Stimulated activated CD4-positive, alpha-beta T cell treated with anti-CD3 and anti-CD28 coated beads, Interleukin-15, amount 100 ng/mL, for 24 hours (primary cell): ENCODE data around the gene IQGAP1.

Experiments used
- DNase-seq: peaks from one replicate; pipeline ENCODE4 v3.0.0-alpha.2; 2020

The IQGAP1 gene

DNA sequence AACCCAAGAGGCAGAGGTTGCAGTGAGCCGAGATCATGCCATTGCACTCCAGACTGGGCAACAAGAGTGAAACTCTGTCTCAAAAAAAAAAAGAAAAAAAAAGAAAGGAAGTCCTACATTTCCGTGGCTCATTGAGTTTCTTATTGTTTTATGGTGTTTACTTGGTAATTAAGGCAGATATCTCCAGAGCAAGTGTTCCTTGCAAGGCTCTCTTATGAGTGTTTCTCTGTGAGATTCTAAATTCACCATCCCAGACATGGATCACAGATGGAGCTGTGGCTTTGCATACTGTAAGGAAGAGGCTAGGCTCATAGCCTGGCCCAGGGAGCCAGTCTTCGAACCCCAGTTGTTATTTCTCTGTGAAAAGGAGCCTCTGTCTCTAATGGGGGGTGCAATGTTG lies 53.0 kb downstream of the IQGAP1 start:
- no peak for DNase-seq

DNA sequence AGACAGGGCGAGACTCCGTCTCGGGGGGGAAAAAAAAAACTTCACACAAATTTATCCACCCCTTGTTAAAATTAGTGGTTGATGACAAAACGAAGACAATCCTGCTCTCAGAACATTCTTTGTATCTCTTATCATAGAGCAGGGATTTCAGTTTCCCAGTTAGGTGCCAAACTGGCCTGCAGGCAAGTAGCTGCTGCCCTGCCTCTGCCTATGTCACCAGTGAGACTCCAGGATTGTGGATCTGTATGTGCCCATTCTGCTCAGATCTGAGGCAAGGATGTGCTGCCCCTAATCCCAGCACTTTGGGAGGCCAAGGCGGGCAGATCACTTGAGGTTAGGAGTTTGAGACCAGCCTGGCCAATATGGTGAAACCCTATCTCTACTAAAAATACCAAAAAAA lies 54.4 kb downstream of the IQGAP1 start:
- no peak for DNase-seq

GRCh38 chr15:90449206-90449735 lies 61.2 kb downstream of the IQGAP1 start:
- no peak for DNase-seq

- no peak for DNase-seq
Observed at GRCh38 chr15:90451053-90451850, 63.2 kb downstream of the IQGAP1 start.

DNA sequence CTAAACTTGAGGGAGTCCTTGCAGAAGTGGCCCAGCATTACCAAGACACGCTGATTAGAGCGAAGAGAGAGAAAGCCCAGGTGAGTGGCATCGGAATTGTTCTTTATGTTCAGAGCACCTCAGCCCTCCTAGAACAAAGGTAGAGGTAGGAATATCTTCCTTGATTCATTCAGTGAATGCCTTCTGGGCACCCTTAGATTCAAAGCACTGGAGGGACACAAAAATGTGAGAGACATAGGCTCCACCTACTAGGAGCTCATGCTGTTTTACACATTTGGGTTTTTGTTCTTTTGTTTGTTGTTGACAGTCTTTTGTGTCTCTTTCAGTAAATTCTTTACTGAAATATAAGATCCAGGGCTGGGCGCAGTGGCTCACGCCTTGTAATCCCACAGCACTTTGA lies 68.2 kb downstream of the IQGAP1 start:
- no peak for DNase-seq

- no peak for DNase-seq
Observed at GRCh38 chr15:90458061-90458460, 70.0 kb downstream of the IQGAP1 start.

GRCh38 chr15:90459368-90459767 lies 71.3 kb downstream of the IQGAP1 start:
- DNase-seq = no peak

DNA sequence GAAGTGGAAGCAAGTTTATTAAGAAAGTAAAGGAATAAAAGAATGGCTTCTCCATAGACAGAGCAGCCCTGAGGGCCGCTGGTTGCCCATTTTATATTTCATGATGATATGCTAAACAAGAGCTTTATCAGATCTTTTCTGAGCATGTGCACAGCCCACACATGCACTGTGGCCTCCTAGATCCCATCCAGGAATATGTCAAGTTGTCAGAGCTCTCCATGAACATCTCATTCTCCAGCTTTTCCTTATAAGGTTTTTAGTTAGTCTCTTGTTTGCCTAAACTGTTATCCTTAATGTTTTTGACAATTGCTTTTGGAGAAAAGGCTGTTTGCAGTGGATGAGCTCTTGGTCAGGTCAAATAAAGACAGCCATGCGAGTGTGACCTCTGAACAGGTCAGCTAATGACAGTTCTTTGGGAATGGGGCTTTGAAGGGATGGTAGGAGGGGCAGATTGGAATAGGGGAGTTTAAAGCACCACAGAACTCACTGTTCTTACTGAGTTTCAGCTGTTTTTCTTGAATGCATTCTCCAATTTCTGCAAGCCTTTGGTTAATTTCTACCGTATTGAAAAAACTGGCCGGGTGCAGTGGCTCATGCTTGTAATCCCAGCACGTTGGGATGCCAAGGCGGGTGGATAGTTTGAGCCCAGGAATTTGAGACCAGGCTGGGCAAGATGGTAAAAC lies 72.2 kb downstream of the IQGAP1 start:
- no peak for DNase-seq

DNA sequence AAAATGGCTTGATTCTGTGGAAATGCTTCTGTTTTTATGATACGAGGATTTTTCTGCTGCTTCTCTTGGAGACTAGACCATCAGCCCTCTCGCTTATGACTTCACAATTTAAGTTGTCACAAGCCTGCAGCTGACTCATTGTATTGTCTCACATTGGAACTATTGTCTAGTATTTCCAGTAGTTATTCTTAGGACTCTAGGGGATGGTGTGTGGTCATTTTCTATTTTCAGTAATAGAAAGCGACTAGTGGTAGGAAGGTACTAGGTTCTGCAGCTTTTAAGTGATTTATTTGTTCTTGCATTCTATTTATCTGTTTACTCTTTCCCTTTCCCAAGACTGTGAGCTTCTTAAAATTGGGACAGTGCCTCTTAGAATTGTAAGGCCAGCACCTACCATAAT lies 75.3 kb downstream of the IQGAP1 start:
- no peak for DNase-seq

DNA sequence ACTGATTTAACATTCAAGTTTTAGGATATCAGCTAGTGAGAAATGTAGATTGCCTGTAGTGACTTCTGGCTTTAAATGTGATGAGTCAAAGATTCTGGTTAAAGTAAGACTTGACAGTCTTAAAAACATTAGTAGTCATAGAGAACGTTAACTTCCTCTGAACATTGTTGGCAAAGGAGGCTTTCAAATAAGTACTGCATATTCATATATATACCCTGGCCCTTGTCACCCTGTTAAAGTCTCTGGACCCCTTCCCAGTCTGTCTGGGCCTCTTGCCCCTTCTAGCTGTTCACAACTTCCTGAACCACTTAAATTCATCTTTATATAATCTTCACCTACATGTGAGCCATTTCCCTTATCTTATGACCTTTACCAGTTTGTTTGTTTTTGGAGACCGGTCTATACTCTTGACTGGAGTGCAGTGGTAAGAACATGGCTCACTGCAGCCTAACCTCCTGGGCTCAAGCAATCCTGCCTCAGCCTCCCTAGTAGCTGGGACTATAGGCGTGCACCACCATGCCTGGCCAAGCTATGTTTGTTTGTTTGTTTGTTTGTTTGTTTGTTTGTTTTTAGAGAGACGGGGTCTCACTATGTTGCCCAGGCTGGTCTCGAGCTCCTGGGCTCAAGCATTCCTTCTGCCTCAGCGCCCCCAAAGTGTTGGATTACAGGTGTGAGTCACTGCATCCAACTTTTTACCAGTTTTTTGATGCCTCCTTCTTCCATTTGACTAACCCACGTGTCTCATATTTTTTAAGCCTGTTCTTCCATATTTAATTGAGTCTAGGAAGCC lies 77.3 kb downstream of the IQGAP1 start:
- DNase-seq = no peak

GRCh38 chr15:90465930-90466567 lies 78.0 kb downstream of the IQGAP1 start:
- no peak for DNase-seq

DNA sequence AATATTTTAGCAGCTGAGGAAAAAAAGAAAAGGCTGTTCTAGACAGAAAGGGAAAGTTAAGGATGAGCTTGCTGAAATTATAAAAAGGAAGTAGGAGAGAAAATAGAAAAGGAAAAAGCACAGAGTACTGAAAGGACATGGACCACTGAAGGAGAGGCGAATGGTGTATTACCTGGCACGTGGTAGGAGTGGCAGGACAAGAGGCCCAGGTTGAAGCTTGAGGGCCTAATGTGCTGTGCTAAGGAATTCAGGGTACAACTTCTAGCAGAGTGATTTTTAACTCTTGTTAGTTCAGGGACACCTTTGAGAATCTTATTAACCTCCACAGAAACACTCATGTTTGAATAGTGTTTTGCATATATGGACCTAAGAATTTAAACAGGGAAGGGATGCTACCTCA lies 81.7 kb downstream of the IQGAP1 start:
- no peak for DNase-seq

DNA sequence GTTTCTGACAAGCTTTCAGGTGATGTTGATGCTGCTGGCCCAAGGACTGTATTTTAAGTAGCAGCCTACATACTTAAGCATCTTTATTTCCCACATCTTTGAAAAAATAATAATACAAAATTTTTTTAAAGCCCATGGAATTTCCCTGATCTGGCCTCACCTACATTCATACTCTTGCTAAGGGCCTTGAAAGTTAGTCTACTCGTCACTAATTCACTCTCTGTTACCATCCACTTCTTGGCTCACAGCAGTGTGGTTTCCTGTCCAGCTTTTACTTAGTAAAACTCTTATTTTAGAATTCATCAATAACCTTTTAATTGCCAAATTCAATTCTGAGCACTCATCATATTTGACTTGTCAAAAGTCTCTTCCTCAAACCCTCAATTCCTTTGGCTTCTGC lies 82.4 kb downstream of the IQGAP1 start:
- DNase-seq = no peak

DNA sequence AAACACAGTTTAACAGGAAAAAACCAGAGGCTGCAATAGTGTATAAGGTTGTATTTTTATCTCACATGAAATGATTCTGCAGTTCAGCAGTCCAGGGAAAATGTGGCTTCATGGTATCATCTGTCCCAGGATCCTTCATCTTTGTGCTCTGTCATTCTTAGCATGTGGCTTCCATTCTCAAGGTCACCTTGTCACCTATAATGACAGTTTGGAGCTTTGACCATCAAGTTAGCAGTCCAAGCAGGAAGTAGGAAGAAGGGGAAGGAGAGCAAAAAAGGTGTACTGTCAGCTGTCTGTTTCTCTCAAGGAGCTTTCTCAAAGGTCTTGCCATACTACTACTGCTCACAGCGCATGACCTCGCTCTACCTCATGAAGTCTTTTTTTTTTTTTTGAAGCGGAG lies 83.1 kb downstream of the IQGAP1 start:
- DNase-seq = no peak

GRCh38 chr15:90471769-90472168 lies 83.7 kb downstream of the IQGAP1 start:
- DNase-seq = no peak

DNA sequence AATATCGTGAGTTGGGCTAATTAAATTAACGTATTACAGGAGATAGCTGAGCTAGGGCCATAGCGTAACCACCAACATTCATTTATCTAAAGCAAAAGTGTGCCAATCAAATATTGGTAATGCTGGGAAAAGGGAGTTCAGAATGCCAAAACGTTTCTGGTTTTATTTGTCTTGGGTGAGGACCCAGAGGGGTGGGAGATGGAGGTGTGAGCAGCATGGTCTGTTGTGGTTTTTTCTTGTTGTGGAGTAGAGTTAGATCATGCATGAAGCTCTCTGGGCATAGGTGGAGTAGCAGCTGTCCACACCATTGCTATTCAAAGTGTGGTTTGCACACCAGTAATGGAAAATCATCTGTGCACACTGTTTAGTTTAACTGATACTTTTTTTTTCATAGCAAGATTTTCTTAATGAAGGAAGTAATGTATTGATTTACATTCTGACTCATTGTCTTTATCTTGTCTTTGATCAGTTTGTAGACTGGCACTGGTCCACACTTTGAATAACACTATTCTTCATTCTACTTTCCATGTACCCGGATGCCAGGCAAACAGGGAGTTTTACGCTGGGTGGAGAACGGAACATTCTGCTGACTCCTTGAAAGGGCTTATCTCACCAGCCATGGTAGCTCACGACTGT lies 90.9 kb downstream of the IQGAP1 start:
- peak; percentile 14 for DNase-seq

GRCh38 chr15:90479656-90480055 lies 91.6 kb downstream of the IQGAP1 start:
- DNase-seq = no peak

- peak; percentile 33 for DNase-seq
Observed at GRCh38 chr15:90481023-90481422, 93.0 kb downstream of the IQGAP1 start.

DNA sequence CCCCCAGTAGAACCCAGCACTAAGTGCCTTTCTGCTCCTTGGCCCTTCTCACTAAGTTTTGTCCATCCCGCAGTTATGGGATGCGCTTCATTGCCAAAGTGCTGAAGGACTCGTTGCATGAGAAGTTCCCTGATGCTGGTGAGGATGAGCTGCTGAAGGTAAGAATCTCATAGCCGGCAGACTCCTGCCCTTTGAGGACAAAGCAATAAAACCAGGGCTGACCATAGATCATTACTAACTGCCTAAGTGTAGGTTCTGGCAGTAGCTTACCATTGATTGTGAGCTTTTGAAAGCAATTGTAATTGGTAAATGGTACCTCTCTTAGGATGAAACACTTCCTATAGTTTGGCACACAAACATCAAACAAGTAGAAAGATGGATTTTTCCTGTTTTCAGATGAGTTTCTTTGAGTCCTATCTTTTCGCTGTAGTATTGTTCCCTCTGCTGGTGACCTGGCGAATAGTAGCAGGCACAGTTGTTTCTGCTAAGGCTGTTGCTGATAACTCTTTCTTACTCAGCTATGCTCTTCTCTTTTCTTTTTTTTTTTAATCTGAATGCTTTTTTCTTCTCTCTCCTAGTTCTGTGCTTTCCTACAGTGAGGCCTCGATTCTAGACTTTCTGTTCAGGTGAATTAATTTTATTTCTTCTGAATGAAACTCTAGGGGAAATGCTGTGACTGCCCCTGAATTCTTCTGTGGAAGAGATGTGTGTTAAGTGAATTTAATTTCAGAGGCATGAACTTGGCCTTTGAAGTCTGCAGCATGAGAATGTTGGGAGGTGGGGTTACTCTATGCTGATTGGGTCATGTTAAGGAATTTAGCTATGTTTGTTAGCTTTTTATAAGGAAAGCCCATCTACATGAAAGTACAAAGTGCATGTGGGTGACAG lies 94.3 kb downstream of the IQGAP1 start:
- peak; percentile 55 for DNase-seq

GRCh38 chr15:90483012-90483307 lies 94.9 kb downstream of the IQGAP1 start:
- DNase-seq = no peak

- no peak for DNase-seq
Observed at GRCh38 chr15:90483637-90484036, 95.6 kb downstream of the IQGAP1 start.

GRCh38 chr15:90487186-90487585 lies 99.1 kb downstream of the IQGAP1 start:
- DNase-seq = no peak
